Esophagus muscularis mucosa (tissue), 4 donors: ENCODE measurements around the gene SLX4IP. TPM values are rescaled to one million over a fixed set of nuclear protein-coding genes. Genes with fewer than 3 reads are reported as not detected.

Experiments used
- DNase-seq: peaks from one replicate; pipeline ENCODE4 v3.0.0-alpha.2; 2017; ENCODE audit errors: extremely low spot score
- H3K27ac ChIP-seq, 4 donors: fragments of 200-600 bp; sonication (generic); replicated peaks in 1 of 4; 1 replicate in 3 of 4; 2 replicates in 1 of 4; pipeline ENCODE4 v1.5.1; 2016 to 2019; ENCODE audit warnings: mild to moderate bottlenecking in 1 of 4
- H3K27me3 ChIP-seq, 4 donors: fragments of 200-600 bp; sonication (generic); one replicate each; pipeline versions ENCODE4 v1.5.1 to v1.6.0; 2016 to 2019
- H3K36me3 ChIP-seq, 4 donors: fragments of 200-600 bp; sonication (generic); one replicate each; pipeline ENCODE4 v1.5.1; 2016 to 2019
- H3K4me1 ChIP-seq, 4 donors: fragments of 200-600 bp; sonication (generic); one replicate each; pipeline ENCODE4 v1.5.1; 2016 to 2019
- H3K4me3 ChIP-seq, 4 donors: fragments of 200-600 bp; sonication (generic); 1 replicate in 2 of 4; 2 replicates in 2 of 4; pipeline ENCODE4 v1.5.1; 2016 to 2019; ENCODE audit warnings: mild to moderate bottlenecking in 4 of 4, moderate library complexity in 1 of 4
- H3K9me3 ChIP-seq, 4 donors: fragments of 200-600 bp; sonication (generic); 1 replicate in 3 of 4; 2 replicates in 1 of 4; pipeline ENCODE4 v1.5.1; 2016 to 2019
- EP300 ChIP-seq: sonication (generic); formaldehyde crosslinking; IDR thresholded peaks from one replicate; pipeline ENCODE4 v1.6.1; 2017; ENCODE audit warnings: antibody characterized with exemption
- POLR2A ChIP-seq: fragments of 450-650 bp; IDR thresholded peaks from one replicate; pipeline ENCODE4 v1.6.1; 2017; ENCODE audit warnings: antibody characterized with exemption, moderate library complexity, mild to moderate bottlenecking, low read depth
- POLR2AphosphoS5 ChIP-seq, 2 donors: sonication (generic); formaldehyde crosslinking; IDR thresholded peaks; one replicate each; pipeline ENCODE4 v1.6.1; 2017; ENCODE audit warnings: antibody characterized with exemption in 2 of 2
- WGBS: methylation state at CpG from one replicate; pipeline ENCODE4 v1.1.5; 2018; 5-methylcytosine and 5-hydroxymethylcytosine counted together
- intact Hi-C: fragments of 100-400 bp; cut with DNase I; formaldehyde crosslinking; loops from one replicate; pipeline ENCODE4 v1.15.1; 2023
- total RNA-seq, 4 donors: library from RNA; depleted of rRNA; stranded (reverse); fragments of >200 nt; gene quantifications; one replicate each; pipeline versions ENCODE4 v1.1.0 to v1.2.1, GENCODE V29; 2016
- TF ChIP-seq, protein P1 (sequence below), 3 experiments: fragments of 200-600 bp in 2 of 3; fragments of 450-650 bp in 1 of 3; sonication (generic) in 2 of 3; IDR thresholded peaks; one replicate each; pipeline ENCODE4 v1.5.1; 2017 to 2019; ENCODE audit warnings: antibody characterized with exemption in 3 of 3, mild to moderate bottlenecking in 2 of 3, moderate library complexity in 1 of 3

SLX4IP gene
- total RNA-seq, 4 donors from 2014 or later, result 1.2 to 2.1 (median 1.5) TPM

DNA sequence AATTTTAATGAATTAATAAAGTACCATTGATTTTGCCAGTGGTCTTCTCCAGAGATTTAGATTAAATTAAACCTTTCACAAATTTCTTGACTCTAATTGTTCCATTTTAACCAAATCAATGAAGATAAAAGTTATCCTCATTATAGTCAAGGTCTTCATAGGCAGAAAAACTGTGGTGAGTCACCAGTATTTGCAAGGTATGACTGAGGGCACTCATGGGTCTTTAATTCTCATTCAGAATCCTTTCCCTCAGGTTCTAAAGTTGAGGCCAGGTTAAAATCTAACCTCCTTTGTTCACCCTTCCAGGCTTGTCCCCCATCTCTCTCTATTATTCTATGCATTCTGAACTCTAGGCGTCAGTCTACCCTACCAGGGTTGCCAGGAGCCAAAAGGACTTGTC lies 144.8 kb downstream of the SLX4IP start:
- Histone ChIP-seq H3K9me3 (no peaks in the 10 kb centered on the region), H3K36me3 (no peaks in the 10 kb centered on the region), H3K4me1 (no peaks in the 10 kb centered on the region), H3K4me3 (no peak overlapping the region), H3K27me3 (no peaks in the 10 kb centered on the region), H3K27ac (no peak overlapping the region)
- intact Hi-C loops, result no loop called here
- 100% methylated on average over 1 of the region's 1 CpG for WGBS
- DNase-seq, result no peak
- no peak for TF ChIP-seq POLR2AphosphoS5 (IDR thresholded peaks at IDR 0.05)
- no peak for TF ChIP-seq POLR2A
- TF ChIP-seq, protein P1, sequence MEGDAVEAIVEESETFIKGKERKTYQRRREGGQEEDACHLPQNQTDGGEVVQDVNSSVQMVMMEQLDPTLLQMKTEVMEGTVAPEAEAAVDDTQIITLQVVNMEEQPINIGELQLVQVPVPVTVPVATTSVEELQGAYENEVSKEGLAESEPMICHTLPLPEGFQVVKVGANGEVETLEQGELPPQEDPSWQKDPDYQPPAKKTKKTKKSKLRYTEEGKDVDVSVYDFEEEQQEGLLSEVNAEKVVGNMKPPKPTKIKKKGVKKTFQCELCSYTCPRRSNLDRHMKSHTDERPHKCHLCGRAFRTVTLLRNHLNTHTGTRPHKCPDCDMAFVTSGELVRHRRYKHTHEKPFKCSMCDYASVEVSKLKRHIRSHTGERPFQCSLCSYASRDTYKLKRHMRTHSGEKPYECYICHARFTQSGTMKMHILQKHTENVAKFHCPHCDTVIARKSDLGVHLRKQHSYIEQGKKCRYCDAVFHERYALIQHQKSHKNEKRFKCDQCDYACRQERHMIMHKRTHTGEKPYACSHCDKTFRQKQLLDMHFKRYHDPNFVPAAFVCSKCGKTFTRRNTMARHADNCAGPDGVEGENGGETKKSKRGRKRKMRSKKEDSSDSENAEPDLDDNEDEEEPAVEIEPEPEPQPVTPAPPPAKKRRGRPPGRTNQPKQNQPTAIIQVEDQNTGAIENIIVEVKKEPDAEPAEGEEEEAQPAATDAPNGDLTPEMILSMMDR (IDR thresholded peaks at IDR 0.05), result no peak
- TF ChIP-seq EP300, result no peak

DNA sequence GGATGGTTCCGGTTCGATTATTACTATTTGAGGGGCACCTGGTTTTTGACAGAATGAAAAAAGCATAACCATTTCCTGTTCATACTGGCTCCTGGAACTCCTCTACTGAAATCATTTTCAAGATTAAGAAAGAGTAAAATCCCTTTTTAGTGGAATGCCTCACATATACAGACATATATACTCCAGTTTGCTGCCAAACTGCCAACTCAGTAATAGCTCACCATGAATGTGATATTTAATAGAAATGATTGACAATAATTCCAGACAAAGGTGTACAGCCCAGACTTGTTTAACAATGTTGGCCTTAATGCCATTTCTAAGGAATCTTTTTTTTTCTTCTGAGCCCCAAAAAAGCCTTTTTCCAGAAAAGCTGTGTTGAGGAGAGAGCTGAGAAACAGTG lies 145.6 kb downstream of the SLX4IP start:
- 100% methylated on average over 2 of the region's 2 CpGs for WGBS
- TF ChIP-seq EP300 (no peak), POLR2A (no peak)
- TF ChIP-seq, protein P1 (IDR thresholded peaks at IDR 0.05), result no peak
- Histone ChIP-seq H3K9me3 (no peaks in the 10 kb centered on the region), H3K4me1 (no peaks in the 10 kb centered on the region), H3K4me3 (no peak overlapping the region), H3K27me3 (no peaks in the 10 kb centered on the region), H3K36me3 (no peaks in the 10 kb centered on the region), H3K27ac (no peak overlapping the region)
- intact Hi-C loops, result no loop called here
- DNase-seq, result no peak

DNA sequence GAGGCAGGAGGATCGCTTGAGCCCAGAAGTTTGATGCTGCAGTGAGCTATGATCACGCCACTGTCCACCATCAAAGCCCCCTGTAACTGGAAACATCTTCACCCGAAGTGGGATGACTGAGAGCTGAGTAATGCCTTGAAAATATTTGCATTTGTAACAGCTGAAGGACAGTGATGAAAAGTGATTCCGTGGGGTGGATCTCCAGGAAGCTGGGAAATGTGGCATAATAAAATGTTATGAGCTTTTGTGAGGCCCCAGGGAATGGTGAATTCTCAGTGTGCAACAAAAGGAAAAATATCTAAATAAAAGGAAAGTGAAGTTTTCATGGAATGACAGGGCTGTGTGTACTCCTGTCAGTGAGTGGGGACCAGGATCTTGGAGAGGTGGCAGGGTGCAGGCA lies 146.7 kb downstream of the SLX4IP start:
- no peak for DNase-seq
- no peaks in the 10 kb centered on the region for H3K9me3 ChIP-seq
- H3K4me3 ChIP-seq, result no peak overlapping the region
- H3K27ac ChIP-seq, result no peak overlapping the region
- no peaks in the 10 kb centered on the region for H3K27me3 ChIP-seq
- no peaks in the 10 kb centered on the region for H3K36me3 ChIP-seq
- intact Hi-C loops, result no loop called here
- 57% methylated on average over 4 of the region's 4 CpGs for WGBS
- TF ChIP-seq, protein P1 (IDR thresholded peaks at IDR 0.05), result no peak
- TF ChIP-seq POLR2AphosphoS5 (IDR thresholded peaks at IDR 0.05) (no peak), EP300 (no peak), POLR2A (no peak)
- H3K4me1 ChIP-seq, result no peaks in the 10 kb centered on the region

DNA sequence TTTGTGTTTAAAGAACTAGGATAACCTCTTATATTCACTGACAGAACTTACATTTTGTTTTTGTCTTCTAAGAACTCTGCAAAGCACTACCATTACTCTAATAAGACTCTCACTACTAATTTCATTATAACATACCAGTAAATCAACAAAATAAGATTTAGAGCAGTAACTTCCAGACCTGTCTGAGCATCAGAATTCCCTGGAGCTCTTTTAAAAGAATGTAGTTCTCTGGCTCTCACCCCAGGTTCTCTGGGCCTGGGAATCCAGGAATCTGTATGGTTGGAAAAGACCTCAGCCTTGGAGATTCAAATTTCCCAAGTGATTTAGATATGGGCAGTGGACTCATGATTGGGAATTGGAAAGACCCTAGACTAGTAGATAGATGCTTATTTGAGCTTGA lies 149.3 kb downstream of the SLX4IP start:
- DNase-seq, result no peak
- Histone ChIP-seq H3K4me3 (no peak overlapping the region), H3K4me1 (no peaks in the 10 kb centered on the region), H3K27me3 (no peaks in the 10 kb centered on the region), H3K36me3 (no peaks in the 10 kb centered on the region), H3K27ac (no peak overlapping the region), H3K9me3 (no peaks in the 10 kb centered on the region)
- intact Hi-C loops, result no loop called here
- TF ChIP-seq, protein P1 (IDR thresholded peaks at IDR 0.05), result no peak
- TF ChIP-seq POLR2AphosphoS5 (IDR thresholded peaks at IDR 0.05) (no peak), POLR2A (no peak), EP300 (no peak)

DNA sequence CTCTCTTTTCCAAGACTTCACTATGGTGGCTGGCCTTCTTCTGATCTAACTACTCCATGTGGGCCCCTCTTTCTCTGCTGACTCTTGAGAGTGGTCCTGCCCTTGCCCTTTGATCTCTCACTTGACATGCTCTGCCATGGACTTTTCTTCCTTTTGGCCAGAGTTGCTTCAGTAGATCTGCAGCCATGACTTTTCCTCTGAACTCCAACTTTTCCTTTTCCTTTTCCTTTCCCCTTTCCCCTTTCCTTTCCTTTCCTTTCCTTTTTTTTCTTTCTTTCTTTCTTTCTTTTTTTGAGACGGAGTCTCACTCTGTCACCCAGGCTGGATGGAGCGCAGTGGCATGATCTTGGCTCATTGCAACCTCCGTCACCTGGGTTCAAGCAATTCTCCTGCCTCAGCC lies 150.2 kb downstream of the SLX4IP start:
- Histone ChIP-seq H3K27ac (no peak overlapping the region), H3K4me1 (no peaks in the 10 kb centered on the region), H3K9me3 (no peaks in the 10 kb centered on the region), H3K27me3 (no peaks in the 10 kb centered on the region), H3K4me3 (no peak overlapping the region), H3K36me3 (no peaks in the 10 kb centered on the region)
- no peak for DNase-seq
- TF ChIP-seq, protein P1 (IDR thresholded peaks at IDR 0.05), result no peak
- WGBS, result 100% methylated on average over 3 of the region's 3 CpGs
- intact Hi-C loops, result no loop called here
